HG02870 (cell line): ENCODE measurements around the gene SLC12A1.

Source experiments
- ATAC-seq: cut with Tn5 transposase; IDR thresholded peaks from one replicate; pipeline ENCODE4 v1.9.1; 2021; ENCODE audit warnings: mild to moderate bottlenecking, moderate library complexity; ENCODE audit not compliant: unreplicated experiment

Gene SLC12A1

DNA sequence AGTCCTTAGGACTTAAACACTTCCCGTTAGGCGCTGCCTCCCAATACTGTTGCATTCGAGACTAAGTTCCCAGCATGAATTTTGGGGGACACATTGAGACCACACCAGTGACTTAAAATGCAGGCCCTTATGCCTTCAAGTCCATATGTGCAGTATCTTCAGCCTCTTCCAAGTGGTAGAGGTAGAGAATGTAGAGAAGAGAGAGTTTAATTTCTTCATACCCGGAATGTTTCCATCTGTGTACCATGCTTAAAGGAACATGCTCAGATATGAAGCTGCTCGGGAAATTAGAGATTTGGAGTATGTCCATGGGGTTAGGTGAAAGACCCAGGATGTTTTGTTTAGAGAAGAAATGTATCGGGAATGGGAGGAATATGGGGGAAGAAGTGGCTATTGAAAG lies 137.8 kb downstream of the SLC12A1 start:
- no peak for ATAC-seq

DNA sequence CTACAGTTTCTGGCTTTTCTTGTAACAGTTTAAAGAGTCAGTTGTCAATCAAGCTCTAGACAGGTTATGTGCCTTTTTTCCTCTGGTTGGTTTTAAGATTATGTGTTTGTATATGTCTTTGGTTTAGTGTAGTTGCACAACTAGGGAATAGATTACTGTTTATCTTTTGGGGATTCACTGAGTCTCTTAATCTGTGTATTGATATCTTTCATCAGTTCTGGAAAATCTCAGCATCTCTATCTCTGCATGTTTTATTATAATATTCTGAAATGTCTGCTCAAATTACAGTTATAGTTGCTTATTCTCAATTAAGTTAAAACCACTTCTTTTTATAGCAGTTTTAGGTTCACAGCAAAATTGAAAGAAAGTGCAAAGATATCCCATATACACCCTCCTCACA lies 139.4 kb downstream of the SLC12A1 start:
- no peak for ATAC-seq

DNA sequence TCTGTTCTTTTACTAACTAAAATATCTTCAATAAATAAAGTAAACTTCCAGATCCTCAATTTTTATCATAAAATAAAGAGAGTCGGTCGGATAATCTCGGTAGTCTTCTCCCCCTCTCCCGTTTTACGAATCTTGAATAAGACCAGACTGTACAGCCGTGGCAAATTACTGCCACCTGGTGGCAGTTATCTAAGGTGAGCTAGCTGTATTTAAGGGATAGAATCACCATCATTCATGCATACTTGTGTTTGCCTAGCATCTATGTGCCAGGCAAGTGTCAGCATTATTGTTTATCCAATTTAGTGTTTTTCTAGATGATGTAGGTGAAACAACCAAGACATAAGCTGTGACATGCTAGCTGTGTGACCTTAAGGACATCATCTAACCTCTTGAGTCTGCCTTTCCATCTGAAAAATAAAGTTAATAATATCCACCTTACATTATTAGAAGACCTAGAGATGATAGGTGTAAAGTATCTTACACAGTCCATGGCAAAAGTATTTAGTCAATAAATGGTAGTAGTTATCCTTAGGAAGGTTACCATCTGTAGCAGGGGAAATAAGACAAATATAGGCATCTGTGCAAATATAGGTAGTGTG lies 146.5 kb downstream of the SLC12A1 start:
- ATAC-seq = peak; percentile 73
